Ovary (tissue), 3 donors: ENCODE data around the gene ZNF292.

Source experiments
- EP300 ChIP-seq: sonication (generic); formaldehyde crosslinking; IDR thresholded peaks from one replicate; pipeline ENCODE4 v1.6.1; 2017; ENCODE audit warnings: antibody characterized with exemption
- TF ChIP-seq, protein P1 (sequence below), 3 donors: fragments of 450-650 bp in 2 of 3; fragments of 200-600 bp in 1 of 3; IDR thresholded peaks; one replicate each; pipeline versions ENCODE4 v1.5.1 to v1.8.0; 2016 to 2022; ENCODE audit warnings: antibody characterized with exemption in 3 of 3, mild to moderate bottlenecking in 1 of 3
- donor health status: DM: no; HTN: no; CAD: no.

DNA sequence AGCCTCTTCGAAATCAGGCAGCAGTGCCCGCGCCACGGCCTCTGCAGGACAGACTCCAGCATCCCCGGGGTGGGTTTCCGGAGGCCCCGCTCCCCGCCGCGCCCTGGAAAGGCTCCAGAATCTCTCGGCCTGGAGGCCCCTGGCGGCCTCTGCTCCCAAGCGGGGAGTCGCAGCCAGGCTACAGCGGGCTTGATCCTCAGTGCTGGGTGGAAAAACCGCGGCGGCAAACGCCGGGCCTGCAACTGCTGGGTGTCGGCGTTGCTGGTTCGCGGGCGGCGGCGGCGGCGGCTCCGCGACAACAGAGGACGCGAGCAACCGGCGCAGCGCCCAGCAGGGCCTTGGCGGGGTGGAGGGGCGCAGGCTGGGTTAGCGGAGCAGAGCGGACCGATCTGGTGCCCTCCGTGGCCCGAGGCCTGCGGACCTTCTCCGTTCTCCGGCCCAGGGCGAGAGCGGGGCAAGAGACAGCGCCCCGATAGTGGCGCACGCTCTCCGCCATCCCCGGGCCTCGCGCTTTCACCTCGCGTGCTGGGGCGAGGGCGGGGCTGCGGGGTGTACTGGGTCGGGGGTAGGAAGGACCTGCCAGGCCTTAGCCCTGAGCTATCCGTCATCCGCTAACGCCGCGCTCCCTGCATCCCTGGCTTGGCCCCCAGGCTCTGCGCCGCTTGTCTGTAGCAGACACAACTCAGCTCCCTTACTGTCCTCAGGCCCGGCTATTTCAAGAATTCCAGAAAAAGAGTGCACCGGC lies 3.4 kb upstream of the ZNF292 start:
- no peak for TF ChIP-seq EP300
- TF ChIP-seq, protein P1, sequence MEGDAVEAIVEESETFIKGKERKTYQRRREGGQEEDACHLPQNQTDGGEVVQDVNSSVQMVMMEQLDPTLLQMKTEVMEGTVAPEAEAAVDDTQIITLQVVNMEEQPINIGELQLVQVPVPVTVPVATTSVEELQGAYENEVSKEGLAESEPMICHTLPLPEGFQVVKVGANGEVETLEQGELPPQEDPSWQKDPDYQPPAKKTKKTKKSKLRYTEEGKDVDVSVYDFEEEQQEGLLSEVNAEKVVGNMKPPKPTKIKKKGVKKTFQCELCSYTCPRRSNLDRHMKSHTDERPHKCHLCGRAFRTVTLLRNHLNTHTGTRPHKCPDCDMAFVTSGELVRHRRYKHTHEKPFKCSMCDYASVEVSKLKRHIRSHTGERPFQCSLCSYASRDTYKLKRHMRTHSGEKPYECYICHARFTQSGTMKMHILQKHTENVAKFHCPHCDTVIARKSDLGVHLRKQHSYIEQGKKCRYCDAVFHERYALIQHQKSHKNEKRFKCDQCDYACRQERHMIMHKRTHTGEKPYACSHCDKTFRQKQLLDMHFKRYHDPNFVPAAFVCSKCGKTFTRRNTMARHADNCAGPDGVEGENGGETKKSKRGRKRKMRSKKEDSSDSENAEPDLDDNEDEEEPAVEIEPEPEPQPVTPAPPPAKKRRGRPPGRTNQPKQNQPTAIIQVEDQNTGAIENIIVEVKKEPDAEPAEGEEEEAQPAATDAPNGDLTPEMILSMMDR (IDR thresholded peaks at IDR 0.05), result no peak
